Stomach (tissue), 9 donors: Measurements from ENCODE around the gene MPI. TPM values are rescaled to one million over a fixed set of nuclear protein-coding genes. Genes with fewer than 3 reads are reported as not detected.

Experiments
- DNase-seq, 2 donors: peaks; one replicate each; pipeline versions ENCODE4 v3.0.0 to v3.0.0-alpha.2; 2013 to 2019
- H3K27ac ChIP-seq, 5 donors: fragments of 200-600 bp in 4 of 5; sonication (generic) in 4 of 5; one replicate each; pipeline ENCODE4 v1.5.1; 2013 to 2019; ENCODE audit warnings: mild to moderate bottlenecking in 1 of 5, moderate library complexity in 1 of 5
- H3K27me3 ChIP-seq, 3 donors: fragments of 200-600 bp; sonication (generic); one replicate each; pipeline ENCODE4 v1.5.1; 2017 to 2019; ENCODE audit warnings: mixed run types in 1 of 3
- H3K36me3 ChIP-seq, 4 donors: fragments of 200-600 bp; sonication (generic); 1 replicate in 3 of 4; 2 replicates in 1 of 4; pipeline ENCODE4 v1.5.1; 2016 to 2019
- H3K4me1 ChIP-seq, 4 donors: fragments of 200-600 bp; sonication (generic); one replicate each; pipeline ENCODE4 v1.5.1; 2016 to 2019
- H3K4me3 ChIP-seq, 4 donors: fragments of 200-600 bp; sonication (generic) in 3 of 4; one replicate each; pipeline ENCODE4 v1.5.1; 2016 to 2019; ENCODE audit warnings: mild to moderate bottlenecking in 1 of 4
- H3K9me3 ChIP-seq, 4 donors: fragments of 200-600 bp; sonication (generic); one replicate each; pipeline ENCODE4 v1.5.1; 2016 to 2019
- EP300 ChIP-seq: sonication (generic); formaldehyde crosslinking; IDR thresholded peaks from one replicate; pipeline ENCODE4 v1.6.1; 2017; ENCODE audit warnings: antibody characterized with exemption
- POLR2A ChIP-seq, 4 donors: fragments of 450-650 bp; IDR thresholded peaks; one replicate each; pipeline ENCODE4 v1.6.1; 2016; ENCODE audit warnings: antibody characterized with exemption in 4 of 4, control low read depth in 2 of 4, mild to moderate bottlenecking in 1 of 4, moderate library complexity in 1 of 4
- POLR2AphosphoS5 ChIP-seq, 3 donors: sonication (generic); formaldehyde crosslinking; IDR thresholded peaks; one replicate each; pipeline ENCODE4 v1.6.1; 2016; ENCODE audit warnings: antibody characterized with exemption in 3 of 3
- WGBS, 5 donors: extraction: QIAGEN DNeasy Blood & Tissue Kit in 3 of 5; methylation state at CpG; one replicate each; pipeline versions ENCODE4 v1.1.5 to v1.1.7; 2013 to 2018; 5-methylcytosine and 5-hydroxymethylcytosine counted together
- intact Hi-C: fragments of 100-400 bp; cut with DNase I; formaldehyde crosslinking; loops from one replicate; pipeline ENCODE4 v1.15.1; 2023; ENCODE audit warnings: low total_unique reads
- polyA plus RNA-seq, 3 donors: library from polyadenylated mRNA; stranded (reverse); fragments of 200-250 nt; gene quantifications; one replicate each; pipeline ENCODE4 v1.2.3, GENCODE V29; 2013
- total RNA-seq, 5 donors: library from RNA; depleted of rRNA; stranded (reverse); fragments of >200 nt; gene quantifications; one replicate each; pipeline versions ENCODE4 v1.1.0 to v1.2.3, GENCODE V29; 2014 to 2016
- TF ChIP-seq, protein P1 (sequence below), 7 experiments: fragments of 450-650 bp in 4 of 7; fragments of 200-600 bp in 3 of 7; sonication (generic) in 3 of 7; IDR thresholded peaks; one replicate each; pipeline ENCODE4 v1.5.1; 2016 to 2019; ENCODE audit warnings: antibody characterized with exemption in 7 of 7, control low read depth in 2 of 7, mild to moderate bottlenecking in 1 of 7
- donor health status: healthy with polysubstance abuse.
- donor health status: Bipolar disorder and iron deficiency.
- donor health status: healthy.

MPI gene
- total and polyA plus RNA-seq, 8 donors, result 17.0 to 35.7 (median 20.4) TPM

DNA sequence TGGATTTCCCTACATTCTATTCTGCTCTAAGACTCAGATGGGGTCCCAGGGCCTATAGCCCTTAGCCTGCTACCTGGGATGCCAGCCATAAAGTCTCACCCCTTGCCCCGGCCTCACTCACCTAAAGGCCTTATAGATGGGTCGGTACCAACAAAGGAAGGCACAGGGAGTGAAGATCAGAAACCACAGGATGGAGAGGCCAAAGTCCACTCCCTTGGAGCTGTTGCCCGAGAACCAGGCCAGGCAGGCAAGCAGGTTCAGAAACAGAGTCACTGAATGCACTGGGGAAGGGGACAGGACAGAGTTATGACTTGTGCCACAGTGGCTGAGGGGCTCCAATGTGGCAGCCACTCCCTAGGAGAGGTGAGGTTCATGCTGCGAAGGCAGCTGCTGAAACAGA is 39.4 kb upstream of the MPI start:
- DNase-seq, result no peak

DNA sequence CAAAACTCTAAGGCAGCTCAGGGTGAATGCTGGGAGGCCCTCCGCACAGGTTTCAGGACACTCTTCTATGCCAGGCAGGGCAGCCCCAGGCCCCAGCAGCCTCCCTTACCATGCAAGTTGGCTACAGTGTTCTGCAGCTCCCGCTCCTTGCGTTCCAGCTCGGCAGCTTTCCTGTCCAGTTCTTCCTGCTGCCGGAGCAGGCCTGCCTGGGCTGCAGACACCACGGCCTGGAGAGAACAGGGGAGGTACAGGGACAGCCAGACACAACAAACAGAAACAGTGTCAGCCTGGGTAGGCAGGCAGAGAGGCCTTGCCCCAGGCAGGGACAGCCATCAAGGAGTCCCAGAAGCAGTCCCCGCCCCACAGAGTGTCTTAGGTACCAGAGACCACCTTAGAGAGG is 37.9 kb upstream of the MPI start:
- Histone ChIP-seq H3K27ac (no peak overlapping the region), H3K4me3 (no peak overlapping the region), H3K9me3 (no peaks in the 10 kb centered on the region), H3K36me3 (peaks cover 63 to 80% (median 77%) of the 10 kb centered on the region in 4 donors), H3K27me3 (no peaks in the 10 kb centered on the region), H3K4me1 (peaks cover 3 to 20% (median 12%) of the 10 kb centered on the region in 4 donors)
- no peak for TF ChIP-seq POLR2AphosphoS5 (IDR thresholded peaks at IDR 0.05)
- TF ChIP-seq EP300, result no peak
- TF ChIP-seq POLR2A (IDR thresholded peaks at IDR 0.05), result no peak
- TF ChIP-seq, protein P1, sequence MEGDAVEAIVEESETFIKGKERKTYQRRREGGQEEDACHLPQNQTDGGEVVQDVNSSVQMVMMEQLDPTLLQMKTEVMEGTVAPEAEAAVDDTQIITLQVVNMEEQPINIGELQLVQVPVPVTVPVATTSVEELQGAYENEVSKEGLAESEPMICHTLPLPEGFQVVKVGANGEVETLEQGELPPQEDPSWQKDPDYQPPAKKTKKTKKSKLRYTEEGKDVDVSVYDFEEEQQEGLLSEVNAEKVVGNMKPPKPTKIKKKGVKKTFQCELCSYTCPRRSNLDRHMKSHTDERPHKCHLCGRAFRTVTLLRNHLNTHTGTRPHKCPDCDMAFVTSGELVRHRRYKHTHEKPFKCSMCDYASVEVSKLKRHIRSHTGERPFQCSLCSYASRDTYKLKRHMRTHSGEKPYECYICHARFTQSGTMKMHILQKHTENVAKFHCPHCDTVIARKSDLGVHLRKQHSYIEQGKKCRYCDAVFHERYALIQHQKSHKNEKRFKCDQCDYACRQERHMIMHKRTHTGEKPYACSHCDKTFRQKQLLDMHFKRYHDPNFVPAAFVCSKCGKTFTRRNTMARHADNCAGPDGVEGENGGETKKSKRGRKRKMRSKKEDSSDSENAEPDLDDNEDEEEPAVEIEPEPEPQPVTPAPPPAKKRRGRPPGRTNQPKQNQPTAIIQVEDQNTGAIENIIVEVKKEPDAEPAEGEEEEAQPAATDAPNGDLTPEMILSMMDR (IDR thresholded peaks at IDR 0.05), result no peak
- intact Hi-C loops, result no loop called here
- WGBS, 5 donors, result 83 to 92% (median 90%) methylated on average over 7 of the region's 7 CpGs
- DNase-seq, result no peak

More for the DNA sequence above, 39.4 kb upstream of the MPI start:
- no peak overlapping the region for H3K27ac ChIP-seq
- peaks cover 0 to 11% (median 6%) of the 10 kb centered on the region in 4 donors for H3K4me1 ChIP-seq
- peaks cover 67 to 95% (median 93%) of the 10 kb centered on the region in 4 donors for H3K36me3 ChIP-seq
- H3K27me3 ChIP-seq, result no peaks in the 10 kb centered on the region
- H3K4me3 ChIP-seq, result no peak overlapping the region
- TF ChIP-seq EP300, result no peak
- TF ChIP-seq POLR2A (IDR thresholded peaks at IDR 0.05), result no peak
- TF ChIP-seq, protein P1 (IDR thresholded peaks at IDR 0.05), result no peak
- no peak for TF ChIP-seq POLR2AphosphoS5 (IDR thresholded peaks at IDR 0.05)
- WGBS, 5 donors, result 62 to 76% (median 69%) methylated on average over 4 of the region's 4 CpGs
- H3K9me3 ChIP-seq, result no peaks in the 10 kb centered on the region
- intact Hi-C loops, result no loop called here

DNA sequence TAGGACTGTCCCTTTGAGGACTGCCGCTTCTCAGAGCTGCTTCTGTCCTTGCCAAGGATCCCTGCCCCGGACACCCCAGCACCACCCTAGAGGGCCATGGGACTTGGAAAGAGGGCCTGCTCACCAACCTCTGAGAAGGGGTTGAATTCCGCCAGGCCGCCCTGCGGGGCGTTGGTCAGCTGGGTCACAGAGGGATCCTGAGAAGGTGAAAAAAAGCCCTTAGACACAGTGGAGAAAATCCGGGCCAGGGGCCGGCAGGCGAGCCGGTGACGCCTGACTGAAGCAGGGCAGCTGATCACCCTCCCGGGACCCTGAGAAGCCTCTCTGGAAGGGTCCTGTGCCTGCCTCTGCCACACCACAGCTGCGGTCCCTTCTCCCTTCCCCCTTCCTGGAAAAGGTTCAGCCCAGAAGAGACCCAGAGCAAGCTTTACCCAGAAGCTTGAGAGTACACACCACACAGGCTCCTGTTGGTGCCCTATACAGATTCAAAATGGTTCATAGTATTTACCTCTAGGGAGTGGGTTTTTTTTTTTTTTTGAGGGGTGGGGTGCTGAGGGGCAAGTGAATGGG is 35.3 kb upstream of the MPI start:
- WGBS, 5 donors, result 94 to 96% (median 95%) methylated on average over 11 to 13 of the region's 13 CpGs
- intact Hi-C loops, result no loop called here
- Histone ChIP-seq H3K36me3 (peaks cover 46 to 63% (median 51%) of the 10 kb centered on the region in 4 donors), H3K27me3 (no peaks in the 10 kb centered on the region), H3K27ac (no peak overlapping the region), H3K9me3 (no peaks in the 10 kb centered on the region), H3K4me3 (no peak overlapping the region), H3K4me1 (peaks cover 28 to 34% (median 30%) of the 10 kb centered on the region in 4 donors)
- TF ChIP-seq POLR2AphosphoS5 (IDR thresholded peaks at IDR 0.05) (no peak), POLR2A (IDR thresholded peaks at IDR 0.05) (no peak), EP300 (no peak)
- TF ChIP-seq, protein P1 (IDR thresholded peaks at IDR 0.05), result no peak
- DNase-seq, result no peak

DNA sequence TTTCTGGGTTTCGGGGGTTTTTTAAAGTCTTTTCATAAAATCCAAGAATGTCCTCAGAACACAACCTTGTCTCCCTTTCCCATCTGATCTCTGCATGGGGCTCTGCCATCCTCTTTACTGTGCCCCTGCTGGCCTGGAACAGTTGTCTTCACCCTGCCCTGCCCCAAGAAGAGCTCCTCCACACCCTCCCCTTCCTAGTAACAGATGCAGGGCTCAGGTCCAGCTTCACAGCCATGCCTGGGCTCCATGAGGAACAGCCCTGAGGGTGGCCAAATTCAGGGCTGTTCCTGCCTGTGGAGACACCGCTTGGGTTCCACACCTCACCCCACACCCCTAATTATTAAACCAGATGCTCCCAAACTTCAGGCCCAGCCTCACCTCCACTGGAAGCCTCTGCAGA is 34.0 kb upstream of the MPI start:
- no peaks in the 10 kb centered on the region for H3K27me3 ChIP-seq
- 76 to 100% (median 94%) methylated on average over 2 of the region's 2 CpGs for WGBS, 5 donors
- no peak overlapping the region for H3K27ac ChIP-seq
- no peak for DNase-seq
- TF ChIP-seq EP300, result no peak
- no peak for TF ChIP-seq POLR2AphosphoS5 (IDR thresholded peaks at IDR 0.05)
- TF ChIP-seq POLR2A (IDR thresholded peaks at IDR 0.05), result no peak
- TF ChIP-seq, protein P1 (IDR thresholded peaks at IDR 0.05), result no peak
- intact Hi-C loops, result no loop called here
- no peaks in the 10 kb centered on the region for H3K9me3 ChIP-seq
- H3K4me3 ChIP-seq, result no peak overlapping the region
- H3K4me1 ChIP-seq, result peaks cover 35 to 43% (median 38%) of the 10 kb centered on the region in 4 donors
- peaks cover 34 to 50% (median 38%) of the 10 kb centered on the region in 4 donors for H3K36me3 ChIP-seq
